Psoas muscle (tissue), 8 donors: Measurements from ENCODE around the gene SLC39A2. TPM values are rescaled to one million over a fixed set of nuclear protein-coding genes. Genes with fewer than 3 reads are reported as not detected.

Experiments used
- ATAC-seq, 4 donors: fragments of 200-7000 bp; cut with Tn5 transposase; one replicate each; pipeline ENCODE4 v1.9.1; 2020; ENCODE audit warnings: moderate library complexity in 3 of 4, mild to moderate bottlenecking in 2 of 4
- DNase-seq, 2 donors: peaks; one replicate each; pipeline ENCODE4 v3.0.0-alpha.2; 2020
- H3K27ac ChIP-seq: fragments of 200-600 bp; one replicate; pipeline ENCODE4 v1.8.0; 2022
- H3K27me3 ChIP-seq, 3 donors: fragments of 200-600 bp in 1 of 3; one replicate each; pipeline versions ENCODE4 v1.6.1 to v1.8.0; 2013 to 2022; ENCODE audit warnings: low read length in 2 of 3, mild to moderate bottlenecking in 2 of 3, moderate library complexity in 1 of 3; ENCODE audit not compliant: insufficient read depth in 3 of 3
- H3K36me3 ChIP-seq, 2 donors: fragments of 200-600 bp in 1 of 2; one replicate each; pipeline versions ENCODE4 v1.6.1 to v1.8.0; 2013 to 2022; ENCODE audit warnings: low read depth in 1 of 2, mild to moderate bottlenecking in 1 of 2, moderate library complexity in 1 of 2; ENCODE audit not compliant: insufficient read depth in 1 of 2
- H3K4me1 ChIP-seq: fragments of 200-600 bp; one replicate; pipeline ENCODE4 v1.8.0; 2022
- H3K4me3 ChIP-seq: fragments of 200-600 bp; one replicate; pipeline ENCODE4 v1.8.0; 2022; ENCODE audit warnings: mild to moderate bottlenecking
- H3K9me3 ChIP-seq: fragments of 200-600 bp; one replicate; pipeline ENCODE4 v1.8.0; 2022
- WGBS, 3 donors: extraction: QIAGEN DNeasy Blood & Tissue Kit; methylation state at CpG; one replicate each; pipeline versions ENCODE4 v1.1.6 to v1.1.7; 2013; 5-methylcytosine and 5-hydroxymethylcytosine counted together
- intact Hi-C, 2 donors: fragments of 100-400 bp; cut with DNase I; formaldehyde crosslinking; loops; one replicate each; pipeline versions ENCODE4 v1.11.0 to v1.14.2; 2022
- polyA plus RNA-seq, 3 donors: library from polyadenylated mRNA; stranded (reverse); fragments of 200-250 nt; gene quantifications; one replicate each; pipeline ENCODE4 v1.2.3, GENCODE V29; 2013
- total RNA-seq, 4 donors: library from RNA; stranded (reverse); fragmentation: NEBNext Ultra II Directional in 2 of 4; extraction: Animal tissue kit (Norgen Biotek cat#: 25700) in 2 of 4; gene quantifications; one replicate each; pipeline versions ENCODE4 v1.2.1 to v1.2.4, GENCODE V29; 2021 to 2023
- TF ChIP-seq, protein P1 (sequence below): fragments of 200-600 bp; IDR thresholded peaks from one replicate; pipeline ENCODE4 v1.8.0; 2022; ENCODE audit warnings: antibody characterized with exemption
- donor health status: healthy with polysubstance abuse.
- donor health status: DM: no; HTN: no; CAD: no; lungs with moderate emphysema.
- donor health status: Bipolar disorder and iron deficiency.
- donor health status: healthy.
- donor health status: DM: yes; HTN: yes; CAD: no.
- donor health status: DM: no; HTN: no; CAD: no.
- donor health status: DM: no; HTN: no; CAD: no.
- donor health status: DM: yes; HTN: yes; CAD: no.

SLC39A2 gene
- total and polyA plus RNA-seq, 7 donors = 0.04 TPM; not detected in 6

DNA sequence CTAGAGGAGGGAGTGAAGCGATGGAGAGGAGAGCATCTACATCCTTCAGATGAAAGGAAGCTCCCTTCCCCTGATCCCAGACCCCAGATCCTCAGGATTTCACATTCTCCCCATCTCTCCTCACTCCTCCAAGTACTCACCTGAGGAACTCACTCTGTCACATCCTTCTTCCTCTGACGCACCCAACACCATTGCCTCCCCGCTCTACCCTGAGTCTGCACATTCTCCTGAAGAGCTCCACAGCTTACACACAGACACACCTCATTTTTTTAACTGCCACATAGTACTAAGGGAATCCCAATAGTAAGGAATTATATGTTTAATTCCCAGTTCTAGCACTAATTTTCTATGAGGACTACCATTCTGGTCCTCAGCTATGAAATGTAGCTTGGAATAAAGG lies 25.6 kb upstream of the SLC39A2 start:
- Histone ChIP-seq H3K27ac (no peak overlapping the region), H3K4me1 (peaks cover 4% of the 10 kb centered on the region), H3K4me3 (no peak overlapping the region), H3K9me3 (no peaks in the 10 kb centered on the region), H3K36me3 (no peaks in the 10 kb centered on the region), H3K27me3 (no peaks in the 10 kb centered on the region)
- intact Hi-C loops = loop anchor here (10.0 kb wide), 2 partner anchors 279 to 359 kb away; no protein-coding TSS in a partner anchor
- DNase-seq = no peak
- ATAC-seq = no peak
- TF ChIP-seq, protein P1, sequence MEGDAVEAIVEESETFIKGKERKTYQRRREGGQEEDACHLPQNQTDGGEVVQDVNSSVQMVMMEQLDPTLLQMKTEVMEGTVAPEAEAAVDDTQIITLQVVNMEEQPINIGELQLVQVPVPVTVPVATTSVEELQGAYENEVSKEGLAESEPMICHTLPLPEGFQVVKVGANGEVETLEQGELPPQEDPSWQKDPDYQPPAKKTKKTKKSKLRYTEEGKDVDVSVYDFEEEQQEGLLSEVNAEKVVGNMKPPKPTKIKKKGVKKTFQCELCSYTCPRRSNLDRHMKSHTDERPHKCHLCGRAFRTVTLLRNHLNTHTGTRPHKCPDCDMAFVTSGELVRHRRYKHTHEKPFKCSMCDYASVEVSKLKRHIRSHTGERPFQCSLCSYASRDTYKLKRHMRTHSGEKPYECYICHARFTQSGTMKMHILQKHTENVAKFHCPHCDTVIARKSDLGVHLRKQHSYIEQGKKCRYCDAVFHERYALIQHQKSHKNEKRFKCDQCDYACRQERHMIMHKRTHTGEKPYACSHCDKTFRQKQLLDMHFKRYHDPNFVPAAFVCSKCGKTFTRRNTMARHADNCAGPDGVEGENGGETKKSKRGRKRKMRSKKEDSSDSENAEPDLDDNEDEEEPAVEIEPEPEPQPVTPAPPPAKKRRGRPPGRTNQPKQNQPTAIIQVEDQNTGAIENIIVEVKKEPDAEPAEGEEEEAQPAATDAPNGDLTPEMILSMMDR = no peak
- WGBS, 3 donors = 93 to 100% (median 94%) methylated on average over 3 of the region's 3 CpGs

DNA sequence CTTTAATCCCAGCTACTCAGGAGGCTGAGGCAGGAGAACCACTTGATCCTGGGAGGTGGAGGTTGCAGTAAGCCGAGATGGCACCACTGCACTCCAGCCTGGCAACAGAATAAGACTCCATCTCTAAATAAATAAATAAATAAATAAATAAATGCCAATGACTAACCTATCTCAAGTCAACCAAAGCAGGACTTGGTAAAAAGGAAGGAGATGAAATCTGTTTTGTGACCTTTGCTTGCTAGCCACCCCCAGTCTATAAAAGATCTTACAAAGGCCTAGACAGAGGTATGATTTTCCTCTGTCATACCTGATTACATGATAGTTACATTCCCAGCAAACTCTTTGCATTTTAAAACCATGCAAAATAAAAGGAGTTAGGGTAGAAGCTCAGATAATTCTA lies 22.8 kb upstream of the SLC39A2 start:
- Histone ChIP-seq H3K9me3 (no peaks in the 10 kb centered on the region), H3K27ac (no peak overlapping the region), H3K4me1 (peaks cover 4% of the 10 kb centered on the region), H3K27me3 (no peaks in the 10 kb centered on the region), H3K36me3 (no peaks in the 10 kb centered on the region), H3K4me3 (no peak overlapping the region)
- TF ChIP-seq, protein P1 = no peak
- DNase-seq = no peak
- 84 to 95% (median 92%) methylated on average over 1 of the region's 1 CpG for WGBS, 3 donors
- intact Hi-C loops = loop anchor here (10.0 kb wide), 2 partner anchors 281 to 361 kb away; no protein-coding TSS in a partner anchor
- ATAC-seq = no peak

DNA sequence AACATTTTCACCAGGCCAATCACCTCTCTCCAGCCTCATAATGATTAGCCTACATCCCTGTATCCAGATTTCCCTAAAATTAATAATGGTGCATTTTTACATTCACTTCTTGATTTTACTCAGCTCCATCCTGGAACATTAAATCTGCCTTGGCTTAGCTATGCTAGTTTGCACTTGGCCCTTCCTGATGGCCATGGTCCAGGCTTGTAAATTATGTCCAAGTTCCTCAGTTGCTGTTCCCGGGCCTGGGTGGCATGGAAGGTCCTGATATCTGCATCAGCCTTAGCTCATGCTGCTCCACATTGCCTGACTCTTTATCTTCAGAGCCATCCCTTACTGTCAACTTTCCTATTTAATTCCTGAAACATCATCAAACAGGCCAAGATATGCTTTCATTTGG lies 20.4 kb upstream of the SLC39A2 start:
- intact Hi-C loops = loop anchor here (10.0 kb wide), 2 partner anchors 284 to 364 kb away; no protein-coding TSS in a partner anchor
- no peak for ATAC-seq
- 13 to 39% (median 33%) methylated on average over 1 of the region's 1 CpG for WGBS, 3 donors
- no peaks in the 10 kb centered on the region for H3K4me1 ChIP-seq
- H3K27me3 ChIP-seq = no peaks in the 10 kb centered on the region
- no peak for DNase-seq
- H3K9me3 ChIP-seq = no peaks in the 10 kb centered on the region
- no peak overlapping the region for H3K27ac ChIP-seq
- H3K36me3 ChIP-seq = no peaks in the 10 kb centered on the region
- TF ChIP-seq, protein P1 = no peak
- H3K4me3 ChIP-seq = no peak overlapping the region

DNA sequence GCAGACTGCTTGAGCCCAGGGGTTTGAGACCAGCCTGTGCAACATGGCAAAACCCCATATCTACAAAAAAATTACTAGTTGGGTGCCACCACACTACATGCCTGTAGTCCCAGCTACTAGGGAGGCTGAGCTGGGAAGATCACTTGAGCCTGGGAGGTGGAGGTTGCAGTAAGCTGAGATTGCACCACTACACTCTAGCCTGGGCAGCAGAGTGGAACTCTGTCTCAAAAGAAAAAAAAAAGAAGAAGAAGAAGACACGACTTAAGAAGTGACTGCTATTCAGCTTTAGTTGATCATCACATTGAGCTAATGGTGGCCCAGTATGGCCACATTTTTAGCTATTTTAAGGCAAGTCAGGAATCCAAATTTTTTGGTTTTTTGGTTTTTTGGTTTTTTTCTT lies 18.2 kb upstream of the SLC39A2 start:
- WGBS, 3 donors = 61 to 90% (median 67%) methylated on average over 1 of the region's 1 CpG
- TF ChIP-seq, protein P1 = no peak
- H3K27ac ChIP-seq = no peak overlapping the region
- DNase-seq (no peak), ATAC-seq (no peak)
- no peak overlapping the region for H3K4me3 ChIP-seq
- H3K4me1 ChIP-seq = no peaks in the 10 kb centered on the region
- no peaks in the 10 kb centered on the region for H3K27me3 ChIP-seq
- intact Hi-C loops = no loop called here
- H3K36me3 ChIP-seq = no peaks in the 10 kb centered on the region
- no peaks in the 10 kb centered on the region for H3K9me3 ChIP-seq
